Measurements from ENCODE around the gene CAPZB. TPM values are rescaled to one million over a fixed set of nuclear protein-coding genes. Genes with fewer than 3 reads are reported as not detected.

The CAPZB gene
- total RNA-seq, 1 experiment from 2014 or later, result 198 TPM

GRCh38 chr1:19322481-19322880 lies 162.9 kb downstream of the CAPZB start:
- CTCF ChIA-PET, result no interaction called here
- Mint-ChIP-seq H3K4me3 (ENCODE audit: low read depth, unreplicated experiment) (no peak overlapping the region), H3K4me1 (ENCODE audit: low read depth, unreplicated experiment) (no peaks in the 10 kb centered on the region), H3K9me3 (ENCODE audit: low read depth, unreplicated experiment) (no peaks in the 10 kb centered on the region), H3K27ac (ENCODE audit: unreplicated experiment) (no peak overlapping the region), H3K36me3 (ENCODE audit: insufficient read depth, unreplicated experiment) (peaks cover 16% of the 10 kb centered on the region), H3K27me3 (ENCODE audit: unreplicated experiment) (no peaks in the 10 kb centered on the region)
- TF ChIP-seq CTCF (IDR thresholded peaks at IDR 0.05; ENCODE audit: unreplicated experiment), result no peak
- no peak for DNase-seq
- intact Hi-C loops (cut with micrococcal nuclease; ENCODE audit: unreplicated experiment), result no loop called here
- BruUV-seq (replicated peaks), result no TSS peak

DNA sequence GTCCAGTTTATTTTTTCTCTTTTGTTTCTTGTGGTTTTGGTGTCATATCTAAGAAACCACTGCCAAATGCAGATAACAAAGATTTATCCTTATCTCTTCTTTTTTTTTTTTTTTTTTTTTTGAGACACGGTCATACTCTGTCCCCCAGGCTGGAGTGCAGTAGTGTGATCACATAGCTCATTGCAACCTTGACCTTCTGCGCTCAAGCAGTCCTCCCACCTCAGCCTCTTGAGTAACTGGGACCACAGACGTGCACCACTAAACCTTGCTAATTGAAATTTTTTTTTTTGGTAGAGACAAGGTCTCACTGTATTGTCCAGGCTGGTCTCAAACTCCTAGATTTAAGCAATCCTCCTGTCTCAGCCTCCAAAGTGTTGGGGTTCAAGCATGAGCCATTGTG lies 164.3 kb downstream of the CAPZB start:
- TF ChIP-seq CTCF (IDR thresholded peaks at IDR 0.05; ENCODE audit: unreplicated experiment), result no peak
- Mint-ChIP-seq H3K9me3 (ENCODE audit: low read depth, unreplicated experiment) (no peaks in the 10 kb centered on the region), H3K27ac (ENCODE audit: unreplicated experiment) (no peak overlapping the region), H3K4me1 (ENCODE audit: low read depth, unreplicated experiment) (no peaks in the 10 kb centered on the region), H3K36me3 (ENCODE audit: insufficient read depth, unreplicated experiment) (peaks cover 6% of the 10 kb centered on the region), H3K4me3 (ENCODE audit: low read depth, unreplicated experiment) (no peak overlapping the region), H3K27me3 (ENCODE audit: unreplicated experiment) (no peaks in the 10 kb centered on the region)
- intact Hi-C loops (cut with micrococcal nuclease; ENCODE audit: unreplicated experiment), result no loop called here
- no TSS peak for BruUV-seq (replicated peaks)
- CTCF ChIA-PET, result no interaction called here
- DNase-seq, result no peak

DNA sequence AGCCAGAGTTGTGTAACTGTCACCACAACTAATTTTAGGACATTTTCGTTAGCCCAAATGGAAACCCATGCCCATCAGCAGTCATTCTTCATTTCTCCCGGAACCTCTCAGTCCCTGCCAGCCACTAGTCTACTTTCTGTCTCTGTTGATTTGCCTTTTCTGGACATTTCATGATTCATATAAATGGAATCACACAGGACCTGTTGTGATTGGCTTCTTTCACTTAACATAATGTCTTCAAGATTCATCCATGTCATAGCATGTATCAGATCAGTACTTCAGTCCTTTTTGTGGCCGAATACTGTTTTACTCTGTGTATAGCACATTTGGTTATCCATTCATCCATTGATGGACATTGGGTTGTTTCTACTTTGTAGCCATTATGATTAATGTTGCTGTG lies 166.1 kb downstream of the CAPZB start:
- no peak overlapping the region for H3K27ac Mint-ChIP-seq (ENCODE audit: unreplicated experiment)
- DNase-seq, result no peak
- no peak overlapping the region for H3K4me3 Mint-ChIP-seq (ENCODE audit: low read depth, unreplicated experiment)
- intact Hi-C loops (cut with micrococcal nuclease; ENCODE audit: unreplicated experiment), result no loop called here
- no peaks in the 10 kb centered on the region for H3K36me3 Mint-ChIP-seq (ENCODE audit: insufficient read depth, unreplicated experiment)
- CTCF ChIA-PET, result no interaction called here
- no peaks in the 10 kb centered on the region for H3K27me3 Mint-ChIP-seq (ENCODE audit: unreplicated experiment)
- peaks cover 6% of the 10 kb centered on the region for H3K4me1 Mint-ChIP-seq (ENCODE audit: low read depth, unreplicated experiment)
- no peak for TF ChIP-seq CTCF (IDR thresholded peaks at IDR 0.05; ENCODE audit: unreplicated experiment)
- H3K9me3 Mint-ChIP-seq (ENCODE audit: low read depth, unreplicated experiment), result no peaks in the 10 kb centered on the region
- no TSS peak for BruUV-seq (replicated peaks)

DNA sequence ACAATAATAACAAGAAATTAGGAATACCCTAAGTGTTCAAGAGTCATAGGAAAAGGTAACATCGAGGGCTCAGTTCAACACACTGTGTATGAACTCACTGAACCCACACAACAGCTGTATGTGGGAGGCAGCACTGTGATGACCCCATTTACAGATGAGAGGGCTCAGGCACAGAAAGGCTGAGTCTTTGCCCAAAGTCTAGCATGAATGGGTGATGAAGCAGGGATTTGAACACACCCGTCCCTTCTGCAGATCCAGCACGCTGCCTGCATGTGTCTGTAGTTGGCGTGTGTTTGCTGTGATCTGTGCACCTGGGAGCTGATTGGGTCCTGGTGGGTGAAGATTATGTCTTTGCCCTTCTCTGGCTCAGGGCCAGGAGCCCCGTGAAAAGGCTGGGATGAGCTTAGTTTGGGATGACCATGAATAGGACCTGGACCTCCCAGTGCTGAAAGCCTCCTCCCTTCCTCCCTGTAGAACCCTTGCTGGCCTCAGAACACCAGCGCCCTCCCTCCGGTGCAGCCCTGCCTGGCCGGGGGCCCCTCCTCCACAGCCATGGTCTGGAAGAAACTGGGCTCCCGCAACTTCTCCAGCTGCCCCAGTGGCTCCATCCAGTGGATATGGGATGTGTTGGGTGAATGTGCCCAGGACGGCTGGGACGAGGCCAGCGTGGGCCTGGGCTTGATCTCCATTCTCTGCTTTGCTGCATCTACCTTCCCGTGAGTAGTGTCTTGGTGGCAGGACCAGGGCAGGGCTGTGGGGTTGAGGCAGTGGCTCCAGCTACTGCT lies 168.0 kb downstream of the CAPZB start:
- CTCF ChIA-PET, result no interaction called here
- no peak for DNase-seq
- Mint-ChIP-seq H3K9me3 (ENCODE audit: low read depth, unreplicated experiment) (no peaks in the 10 kb centered on the region), H3K36me3 (ENCODE audit: insufficient read depth, unreplicated experiment) (peaks cover 13% of the 10 kb centered on the region), H3K4me1 (ENCODE audit: low read depth, unreplicated experiment) (peaks cover 16% of the 10 kb centered on the region), H3K4me3 (ENCODE audit: low read depth, unreplicated experiment) (no peak overlapping the region), H3K27me3 (ENCODE audit: unreplicated experiment) (no peaks in the 10 kb centered on the region), H3K27ac (ENCODE audit: unreplicated experiment) (no peak overlapping the region)
- intact Hi-C loops (cut with micrococcal nuclease; ENCODE audit: unreplicated experiment), result no loop called here
- TF ChIP-seq CTCF (IDR thresholded peaks at IDR 0.05; ENCODE audit: unreplicated experiment), result no peak
- no TSS peak for BruUV-seq (replicated peaks)
